Lower lobe of right lung (tissue), 2 donors: ENCODE measurements around the gene PODN. TPM values are rescaled to one million over a fixed set of nuclear protein-coding genes. Genes with fewer than 3 reads are reported as not detected.

Experiments
- ATAC-seq, 2 donors: fragments of 200-7000 bp; cut with Tn5 transposase; one replicate each; pipeline ENCODE4 v1.9.1; 2020 to 2022; ENCODE audit warnings: mild to moderate bottlenecking in 2 of 2, moderate library complexity in 2 of 2
- DNase-seq: peaks from one replicate; pipeline ENCODE4 v3.0.0-alpha.2; 2020
- H3K27ac ChIP-seq: fragments of 200-600 bp; one replicate; pipeline ENCODE4 v1.8.0; 2022
- H3K27me3 ChIP-seq: fragments of 200-600 bp; one replicate; pipeline ENCODE4 v1.8.0; 2022; ENCODE audit warnings: low read depth
- H3K36me3 ChIP-seq: fragments of 200-600 bp; one replicate; pipeline ENCODE4 v1.8.0; 2022; ENCODE audit warnings: mild to moderate bottlenecking
- H3K4me1 ChIP-seq: fragments of 200-600 bp; one replicate; pipeline ENCODE4 v1.8.0; 2022
- H3K4me3 ChIP-seq: fragments of 200-600 bp; one replicate; pipeline ENCODE4 v1.8.0; 2022; ENCODE audit warnings: mild to moderate bottlenecking
- H3K9me3 ChIP-seq: fragments of 200-600 bp; one replicate; pipeline ENCODE4 v1.8.0; 2022
- CTCF ChIP-seq: fragments of 200-600 bp; IDR thresholded peaks from one replicate; pipeline ENCODE4 v1.8.0; 2022; ENCODE audit warnings: antibody characterized with exemption, mild to moderate bottlenecking
- intact Hi-C: fragments of 100-400 bp; cut with DNase I; formaldehyde crosslinking; loops from one replicate; pipeline ENCODE4 v1.11.0; 2022
- total RNA-seq: library from RNA; stranded (reverse); fragmentation: NEBNext Ultra II Directional; extraction: Animal tissue kit (Norgen Biotek cat#: 25700); gene quantifications from one replicate; pipeline ENCODE4 v1.2.1, GENCODE V29; 2021
- donor health status: DM: no; HTN: yes; CAD: no; lungs with severe emphysema.

Gene PODN
- total RNA-seq, 1 donor from 2014 or later: 64.0 TPM

- Histone ChIP-seq H3K9me3 (peaks cover 5% of the 10 kb centered on the region), H3K27me3 (no peaks in the 10 kb centered on the region), H3K4me3 (no peak overlapping the region), H3K36me3 (no peaks in the 10 kb centered on the region), H3K27ac (no peak overlapping the region), H3K4me1 (peaks cover 37% of the 10 kb centered on the region)
- no peak for TF ChIP-seq CTCF
- intact Hi-C loops: no loop called here
- DNase-seq: no peak
- ATAC-seq: no peak
Measured at GRCh38 chr1:53111693-53112092, 49.7 kb downstream of the PODN start.

- Histone ChIP-seq H3K36me3 (no peaks in the 10 kb centered on the region), H3K4me1 (peaks cover 36% of the 10 kb centered on the region), H3K9me3 (peaks cover 5% of the 10 kb centered on the region), H3K27ac (no peak overlapping the region), H3K4me3 (no peak overlapping the region), H3K27me3 (no peaks in the 10 kb centered on the region)
- no peak for DNase-seq
- no peak for ATAC-seq
- intact Hi-C loops: no loop called here
- TF ChIP-seq CTCF: no peak
Measured at GRCh38 chr1:53112271-53112774, 50.3 kb downstream of the PODN start.

GRCh38 chr1:53112861-53113260 is 50.8 kb downstream of the PODN start:
- Histone ChIP-seq H3K4me3 (no peak overlapping the region), H3K4me1 (peaks cover 31% of the 10 kb centered on the region), H3K27me3 (no peaks in the 10 kb centered on the region), H3K36me3 (no peaks in the 10 kb centered on the region), H3K9me3 (peaks cover 5% of the 10 kb centered on the region), H3K27ac (no peak overlapping the region)
- intact Hi-C loops: no loop called here
- TF ChIP-seq CTCF: no peak
- ATAC-seq (no peak), DNase-seq (no peak)

GRCh38 chr1:53114090-53114489 is 52.1 kb downstream of the PODN start:
- H3K4me1 ChIP-seq: peaks cover 22% of the 10 kb centered on the region
- DNase-seq: no peak
- H3K36me3 ChIP-seq: no peaks in the 10 kb centered on the region
- H3K9me3 ChIP-seq: peaks cover 5% of the 10 kb centered on the region
- no peak overlapping the region for H3K4me3 ChIP-seq
- no peak overlapping the region for H3K27ac ChIP-seq
- intact Hi-C loops: no loop called here
- no peak for TF ChIP-seq CTCF
- no peaks in the 10 kb centered on the region for H3K27me3 ChIP-seq
- ATAC-seq: no peak

GRCh38 chr1:53114581-53115400 is 52.8 kb downstream of the PODN start:
- H3K4me3 ChIP-seq: no peak overlapping the region
- no peak for TF ChIP-seq CTCF
- DNase-seq (no peak), ATAC-seq (no peak)
- intact Hi-C loops: no loop called here
- H3K36me3 ChIP-seq: no peaks in the 10 kb centered on the region
- H3K9me3 ChIP-seq: peaks cover 5% of the 10 kb centered on the region
- peaks cover 15% of the 10 kb centered on the region for H3K4me1 ChIP-seq
- H3K27me3 ChIP-seq: no peaks in the 10 kb centered on the region
- peak overlapping the region; percentile 6 for H3K27ac ChIP-seq
